Neural cell (in vitro differentiated cells): ENCODE results near the gene KRAS. TPM values are rescaled to one million over a fixed set of nuclear protein-coding genes. Genes with fewer than 3 reads are reported as not detected.

ENCODE experiments used
- H2AFZ ChIP-seq: fragments of 200-600, 300-800 bp; sonication (generic), shearing (Covaris generic); 2 replicates; pipeline ENCODE4 v1.6.0; 2014; ENCODE audit warnings: low read depth, mild to moderate bottlenecking, antibody characterized with exemption, low read length, moderate library complexity
- H3F3A ChIP-seq: fragments of 200-600 bp; shearing (Covaris generic); 2 replicates; pipeline ENCODE4 v1.6.1; 2016; ENCODE audit warnings: mild to moderate bottlenecking, moderate library complexity, mixed read lengths, antibody characterized with exemption, low read length; ENCODE audit not compliant: insufficient read depth, poor library complexity, severe bottlenecking
- H3K27ac ChIP-seq: fragments of 200-600, 300-800 bp; sonication (generic), shearing (Covaris generic); 2 replicates; pipeline ENCODE4 v1.5.1; 2014; ENCODE audit warnings: mild to moderate bottlenecking, low read length, moderate library complexity
- H3K27me3 ChIP-seq: fragments of 300-800, 200-600 bp; sonication (generic), shearing (Covaris generic); 2 replicates; pipeline ENCODE4 v1.6.0; 2014; ENCODE audit warnings: mild to moderate bottlenecking, low read depth, low read length, moderate library complexity; ENCODE audit not compliant: insufficient read depth
- H3K36me3 ChIP-seq: fragments of 300-800, 200-600 bp; sonication (generic), shearing (Covaris generic); 2 replicates; pipeline ENCODE4 v1.5.1; 2014; ENCODE audit warnings: mild to moderate bottlenecking, antibody characterized with exemption, low read length, moderate library complexity; ENCODE audit not compliant: insufficient read depth
- H3K4me2 ChIP-seq: fragments of 300-800, 200-600 bp; sonication (generic), shearing (Covaris generic); 2 replicates; pipeline ENCODE4 v1.6.0; 2014; ENCODE audit warnings: mild to moderate bottlenecking, low read length
- H3K4me3 ChIP-seq: fragments of 300-800, 200-600 bp; sonication (generic), shearing (Covaris generic); 2 replicates; pipeline ENCODE4 v1.5.1; 2014; ENCODE audit warnings: mild to moderate bottlenecking, low read length, moderate library complexity
- H3K79me2 ChIP-seq: fragments of 200-600 bp; shearing (Covaris generic); replicated peaks from 2 replicates; pipeline ENCODE4 v1.6.0; 2014; ENCODE audit warnings: mild to moderate bottlenecking, low read length, moderate library complexity; ENCODE audit not compliant: insufficient read depth
- H3K9ac ChIP-seq: fragments of 300-800, 200-600 bp; sonication (generic), shearing (Covaris generic); 2 replicates; pipeline ENCODE4 v1.6.1; 2016; ENCODE audit warnings: mild to moderate bottlenecking, low read length, mixed read lengths
- H3K9me2 ChIP-seq: fragments of 200-600 bp; shearing (Covaris generic); 2 replicates; pipeline ENCODE4 v1.6.1; 2016; ENCODE audit warnings: mild to moderate bottlenecking, low read length, mixed read lengths; ENCODE audit not compliant: insufficient read depth
- H3K9me3 ChIP-seq: fragments of 200-600, 300-800 bp; sonication (generic), shearing (Covaris generic); 2 replicates; pipeline ENCODE4 v1.6.1; 2016; ENCODE audit warnings: mild to moderate bottlenecking, mixed run types, low read length, moderate library complexity, mixed read lengths
- H4K20me1 ChIP-seq: fragments of 200-600 bp; shearing (Covaris generic); 2 replicates; pipeline ENCODE4 v1.6.1; 2016; ENCODE audit warnings: mild to moderate bottlenecking, mixed run types; ENCODE audit not compliant: insufficient read depth
- CTCF ChIP-seq: fragments of 450-650 bp; IDR thresholded peaks from 2 replicates; pipeline ENCODE4 v1.5.1; 2014; ENCODE audit warnings: antibody characterized with exemption, mild to moderate bottlenecking, moderate library complexity; ENCODE audit not compliant: poor library complexity, severe bottlenecking
- EP300 ChIP-seq: fragments of 450-650 bp; conservative IDR thresholded peaks from 2 replicates; pipeline ENCODE4 v1.6.1; 2014; ENCODE audit warnings: antibody characterized with exemption, mild to moderate bottlenecking, moderate library complexity; ENCODE audit not compliant: poor library complexity, severe bottlenecking
- EZH2 ChIP-seq: fragments of 200-600, 300-800 bp; shearing (Covaris generic), sonication (generic); IDR thresholded peaks from 2 replicates; pipeline ENCODE4 v1.6.1; 2014; ENCODE audit warnings: antibody characterized with exemption, low read length, borderline replicate concordance, mild to moderate bottlenecking; ENCODE audit not compliant: insufficient read depth, poor library complexity, severe bottlenecking
- MXI1 ChIP-seq: fragments of 450-650 bp; conservative IDR thresholded peaks from 2 replicates; pipeline ENCODE4 v1.6.1; 2014; ENCODE audit warnings: antibody characterized with exemption, mild to moderate bottlenecking; ENCODE audit not compliant: poor library complexity, severe bottlenecking
- POLR2AphosphoS5 ChIP-seq: IDR thresholded peaks from 2 replicates; pipeline ENCODE4 v1.6.1; 2012
- RAD21 ChIP-seq: fragments of 450-650 bp; conservative IDR thresholded peaks from 2 replicates; pipeline ENCODE4 v1.6.1; 2014; ENCODE audit warnings: antibody characterized with exemption, mild to moderate bottlenecking, moderate library complexity
- REST ChIP-seq: IDR thresholded peaks from 2 replicates; pipeline ENCODE4 v1.6.1; 2012; ENCODE audit warnings: borderline replicate concordance
- SMC3 ChIP-seq: fragments of 450-650 bp; conservative IDR thresholded peaks from 2 replicates; pipeline ENCODE4 v1.6.1; 2014; ENCODE audit warnings: antibody characterized with exemption, mild to moderate bottlenecking, moderate library complexity; ENCODE audit not compliant: poor library complexity
- TAF1 ChIP-seq: IDR thresholded peaks from 2 replicates; pipeline ENCODE4 v1.6.1; 2012; ENCODE audit warnings: low read depth
- polyA plus RNA-seq: library from polyadenylated mRNA; depleted of rRNA; stranded (reverse); fragments of >200 nt; gene quantifications from 2 replicates; pipeline ENCODE4 v1.2.3, GENCODE V29; 2014

The KRAS gene
- polyA plus RNA-seq, 1 donor from 2014 or later = 34.7 TPM

GRCh38 chr12:25256826-25257225 is 6.1 kb upstream of the KRAS start:
- H3K9me3 ChIP-seq = no peaks in the 10 kb centered on the region
- H3K36me3 ChIP-seq = no peaks in the 10 kb centered on the region
- H2AFZ ChIP-seq = no peak overlapping the region
- H3F3A ChIP-seq = no peaks in the 10 kb centered on the region
- no peak overlapping the region for H3K4me2 ChIP-seq
- H3K27ac ChIP-seq = no peak overlapping the region
- TF ChIP-seq CTCF = no peak
- no peak overlapping the region for H3K4me3 ChIP-seq
- no peaks in the 10 kb centered on the region for H3K79me2 ChIP-seq
- no peak overlapping the region for H3K9ac ChIP-seq
- H3K27me3 ChIP-seq = peaks cover 33% of the 10 kb centered on the region
- no peaks in the 10 kb centered on the region for H3K9me2 ChIP-seq
- no peaks in the 10 kb centered on the region for H4K20me1 ChIP-seq

GRCh38 chr12:25256005-25256404 is 5.3 kb upstream of the KRAS start:
- no peak overlapping the region for H2AFZ ChIP-seq
- no peaks in the 10 kb centered on the region for H3K9me2 ChIP-seq
- H3K27ac ChIP-seq = no peak overlapping the region
- no peak overlapping the region for H3K4me2 ChIP-seq
- H3K27me3 ChIP-seq = peaks cover 25% of the 10 kb centered on the region
- H3K4me3 ChIP-seq = no peak overlapping the region
- H3K36me3 ChIP-seq = no peaks in the 10 kb centered on the region
- H3K79me2 ChIP-seq = no peaks in the 10 kb centered on the region
- H4K20me1 ChIP-seq = no peaks in the 10 kb centered on the region
- no peaks in the 10 kb centered on the region for H3F3A ChIP-seq
- H3K9ac ChIP-seq = no peak overlapping the region
- no peaks in the 10 kb centered on the region for H3K9me3 ChIP-seq
- TF ChIP-seq TAF1 = no peak
- TF ChIP-seq POLR2AphosphoS5 = no peak
- TF ChIP-seq RAD21 = no peak
- TF ChIP-seq EP300 = no peak
- no peak for TF ChIP-seq MXI1
- TF ChIP-seq REST = no peak
- TF ChIP-seq CTCF = no peak
- no peak for TF ChIP-seq EZH2
- TF ChIP-seq SMC3 = no peak
